B cell (primary cell): ENCODE measurements around the gene COLEC12. TPM values are rescaled to one million over a fixed set of nuclear protein-coding genes. Genes with fewer than 3 reads are reported as not detected.

Experiments
- ATAC-seq: fragments of 200-7000 bp; cut with Tn5 transposase; one replicate; pipeline ENCODE4 v1.10.0; 2021; ENCODE audit warnings: low read depth, mild to moderate bottlenecking, moderate number of reproducible peaks, moderate library complexity
- CTCF ChIA-PET: fragments of 350-600 bp; sonication (Branson Sonifier 250); formaldehyde crosslinking; loops from one replicate; lab custom pipeline; 2021; ENCODE audit warnings: antibody characterized with exemption, inconsistent platforms; lab: Charles Lee
- POLR2A ChIA-PET: fragments of 350-600 bp; sonication (Branson Sonifier 250); formaldehyde crosslinking; loops from one replicate; lab custom pipeline; 2021; ENCODE audit warnings: antibody characterized with exemption; lab: Charles Lee
- DNase-seq: peaks from one replicate; pipeline ENCODE4 v3.0.0; 2013
- H2AFZ ChIP-seq: 2 replicates; pipeline ENCODE4 v1.6.1; 2012; ENCODE audit warnings: mild to moderate bottlenecking, low read depth, low read length; ENCODE audit not compliant: insufficient read depth, poor library complexity, severe bottlenecking
- H3K27ac ChIP-seq, 2 donors: 1 replicate in 1 of 2; 2 replicates in 1 of 2; pipeline ENCODE4 v1.5.1; 2012 to 2013; ENCODE audit warnings: low read length in 2 of 2, mild to moderate bottlenecking in 2 of 2, moderate library complexity in 1 of 2
- H3K27me3 ChIP-seq, 4 experiments: fragments of 200-600 bp in 1 of 4; sonication (generic) in 1 of 4; replicated peaks in 1 of 4; 1 replicate in 2 of 4; 2 replicates in 2 of 4; pipeline versions ENCODE4 v1.6.1 to v1.7.0; 2013 to 2016; ENCODE audit warnings: low read length in 3 of 4, mild to moderate bottlenecking in 2 of 4, mixed read lengths in 1 of 4, moderate library complexity in 1 of 4; ENCODE audit not compliant: insufficient read depth in 4 of 4, control insufficient read depth in 3 of 4; ENCODE audit errors: control extremely low read depth in 1 of 4
- H3K36me3 ChIP-seq, 2 experiments: replicated peaks in 1 of 2; 1 replicate in 1 of 2; 2 replicates in 1 of 2; pipeline versions ENCODE4 v1.6.1 to v1.7.1; 2013; ENCODE audit warnings: low read length in 1 of 2; ENCODE audit not compliant: insufficient read depth in 2 of 2, control insufficient read depth in 1 of 2; ENCODE audit errors: control extremely low read depth in 1 of 2, extremely low read depth in 1 of 2
- H3K4me1 ChIP-seq, 2 donors: fragments of 200-600 bp in 1 of 2; sonication (generic) in 1 of 2; 1 replicate in 1 of 2; 2 replicates in 1 of 2; pipeline versions ENCODE4 v1.5.1 to v1.6.1; 2013 to 2017; ENCODE audit warnings: low read length in 2 of 2; ENCODE audit not compliant: control insufficient read depth in 2 of 2, insufficient read depth in 2 of 2
- H3K4me2 ChIP-seq: replicated peaks from 2 replicates; pipeline ENCODE3; 2012; ENCODE audit warnings: mild to moderate bottlenecking, low read depth, low read length; ENCODE audit not compliant: poor library complexity, severe bottlenecking
- H3K4me3 ChIP-seq, 5 experiments: fragments of 200-600 bp in 1 of 5; sonication (generic) in 1 of 5; 1 replicate in 3 of 5; 2 replicates in 2 of 5; pipeline versions ENCODE4 v1.5.1 to v1.7.0; 2011 to 2016; ENCODE audit warnings: low read length in 4 of 5, mild to moderate bottlenecking in 4 of 5, low read depth in 2 of 5, control low read depth in 1 of 5, moderate library complexity in 1 of 5; ENCODE audit not compliant: insufficient read depth in 1 of 5; ENCODE audit errors: control extremely low read depth in 1 of 5, extremely low read depth in 1 of 5
- H3K79me2 ChIP-seq: fragments of 200-600 bp; sonication (generic); one replicate; pipeline ENCODE4 v1.6.0; 2016; ENCODE audit warnings: low read length; ENCODE audit not compliant: control insufficient read depth, insufficient read depth
- H3K9ac ChIP-seq: fragments of 200-600 bp; sonication (generic); 2 replicates; pipeline ENCODE4 v1.6.1; 2017; ENCODE audit warnings: mild to moderate bottlenecking, low read length, moderate library complexity
- H3K9me3 ChIP-seq, 3 donors: one replicate each; pipeline versions ENCODE4 v1.6.1 to v1.7.1; 2013; ENCODE audit warnings: low read length in 2 of 3; ENCODE audit not compliant: control insufficient read depth in 2 of 3, insufficient read depth in 1 of 3; ENCODE audit errors: control extremely low read depth in 1 of 3
- H4K20me1 ChIP-seq: 2 replicates; pipeline ENCODE4 v1.6.0; 2012; ENCODE audit warnings: mild to moderate bottlenecking, low read length; ENCODE audit not compliant: insufficient read depth, control insufficient read depth, poor library complexity, severe bottlenecking
- H3K27ac Mint-ChIP-seq: one replicate; pipeline ENCODE4 v1.8.0; 2021; ENCODE audit warnings: mixed read lengths
- H3K27me3 Mint-ChIP-seq: one replicate; pipeline ENCODE4 v1.8.0; 2021; ENCODE audit warnings: mixed read lengths
- H3K4me1 Mint-ChIP-seq: one replicate; pipeline ENCODE4 v1.8.0; 2021; ENCODE audit warnings: mixed read lengths
- H3K4me3 Mint-ChIP-seq: one replicate; pipeline ENCODE4 v1.8.0; 2021; ENCODE audit warnings: mixed read lengths
- H3K9me3 Mint-ChIP-seq: one replicate; pipeline ENCODE4 v1.8.0; 2022; ENCODE audit warnings: mixed read lengths; ENCODE audit not compliant: insufficient read depth
- CTCF ChIP-seq: fragments of 200-600 bp; IDR thresholded peaks from one replicate; pipeline ENCODE4 v1.8.0; 2022; ENCODE audit warnings: antibody characterized with exemption, mild to moderate bottlenecking
- EZH2 ChIP-seq: IDR thresholded peaks from 2 replicates; pipeline ENCODE4 v1.6.1; 2012; ENCODE audit warnings: borderline replicate concordance, low read depth, mild to moderate bottlenecking, moderate library complexity, low read length; ENCODE audit not compliant: insufficient read depth, poor library complexity, severe bottlenecking
- WGBS: methylation state at CpG from one replicate; pipeline ENCODE4 v1.1.5; 2013; ENCODE audit warnings: missing lambda C conversion rate; ENCODE audit not compliant: insufficient coverage; 5-methylcytosine and 5-hydroxymethylcytosine counted together
- intact Hi-C: fragments of 100-400 bp; cut with micrococcal nuclease; formaldehyde crosslinking; loops from one replicate; pipeline ENCODE4 v1.10.0; 2022
- polyA plus RNA-seq: library from polyadenylated mRNA; depleted of rRNA; stranded (reverse); fragments of >200 nt; gene quantifications from 2 replicates; pipeline ENCODE4 v1.2.3, GENCODE V29; 2012
- total RNA-seq, 2 donors: library from RNA; stranded (reverse); fragments of 120-200 nt in 1 of 2; gene quantifications; 1 replicate in 1 of 2; 2 replicates in 1 of 2; pipeline versions ENCODE4 v1.2.3 to v1.2.4, GENCODE V29; 2013 to 2022

The COLEC12 gene
- total and polyA plus RNA-seq, 2 donors (not counting 1 experiment from before 2014, with no cell fraction given) = not detected

- H3K4me3 ChIP-seq = no peak overlapping the region
- H3K4me1 ChIP-seq = peaks cover 5% of the 10 kb centered on the region in 2 donors
- no peaks in the 10 kb centered on the region for H3K36me3 ChIP-seq
- ChIA-PET POLR2A (no interaction called here), CTCF (no interaction called here)
- no peak overlapping the region for H2AFZ ChIP-seq
- Mint-ChIP-seq H3K4me3 (no peak overlapping the region), H3K27me3 (peaks cover 49% of the 10 kb centered on the region), H3K9me3 (no peaks in the 10 kb centered on the region), H3K4me1 (peaks cover 5% of the 10 kb centered on the region), H3K27ac (no peak overlapping the region)
- ATAC-seq = no peak
- H3K9ac ChIP-seq = no peak overlapping the region
- H3K27me3 ChIP-seq = peaks cover 0 to 17% (median 9%) of the 10 kb centered on the region in 4 experiments
- TF ChIP-seq CTCF = no peak
- TF ChIP-seq EZH2 = no peak
- H3K79me2 ChIP-seq = no peaks in the 10 kb centered on the region
- H3K9me3 ChIP-seq = no peaks in the 10 kb centered on the region
- intact Hi-C loops = no loop called here
- no peaks in the 10 kb centered on the region for H4K20me1 ChIP-seq
- DNase-seq = no peak
- H3K4me2 ChIP-seq = no peak overlapping the region
- H3K27ac ChIP-seq = no peak overlapping the region
- WGBS = 6% methylated on average over 26 of the region's 32 CpGs
Observed at GRCh38 chr18:498931-499775, 1.3 kb downstream of the COLEC12 start.

- Histone ChIP-seq H3K36me3 (no peaks in the 10 kb centered on the region), H3K27ac (no peak overlapping the region), H3K9me3 (no peaks in the 10 kb centered on the region), H3K4me2 (no peak overlapping the region), H3K4me1 (peaks cover 5% of the 10 kb centered on the region in 2 donors), H3K27me3 (peaks cover 0 to 17% (median 9%) of the 10 kb centered on the region in 4 experiments), H3K9ac (no peak overlapping the region), H2AFZ (no peak overlapping the region), H3K4me3 (no peak overlapping the region), H4K20me1 (no peaks in the 10 kb centered on the region), H3K79me2 (no peaks in the 10 kb centered on the region)
- ChIA-PET CTCF (no interaction called here), POLR2A (no interaction called here)
- Mint-ChIP-seq H3K4me3 (no peak overlapping the region), H3K27me3 (peaks cover 50% of the 10 kb centered on the region), H3K4me1 (peaks cover 5% of the 10 kb centered on the region), H3K27ac (no peak overlapping the region), H3K9me3 (no peaks in the 10 kb centered on the region)
- TF ChIP-seq EZH2 = no peak
- TF ChIP-seq CTCF = no peak
- ATAC-seq (no peak), DNase-seq (no peak)
- intact Hi-C loops = no loop called here
- WGBS = 86% methylated on average over 5 of the region's 6 CpGs
Observed at GRCh38 chr18:497688-498087, 2.8 kb downstream of the COLEC12 start.
